COLO668 (cell line): ENCODE results near the gene RHOXF2.
"Not testable (repeated sequence)": the region's sequence is repeated elsewhere in the genome, so short reads cannot be mapped to it uniquely, and the experiment has no call there.

Experiments
- DNase-seq: peaks from one replicate; lab custom pipeline; 2025; ENCODE audit not compliant: unreplicated experiment; lab: John Stamatoyannopoulos, UW

Gene RHOXF2

GRCh38 chrX:120158313-120158712 lies at the start of gene RHOXF2:
Gene RHOXF2, plus strand, starts transcription at chrX:120158613. Its CDS starts 138 bp downstream, at chrX:120158751.
- not testable (repeated sequence) for DNase-seq

- DNase-seq: no peak
Measured at GRCh38 chrX:120109378-120109777, 49.0 kb upstream of the RHOXF2 start.

DNA sequence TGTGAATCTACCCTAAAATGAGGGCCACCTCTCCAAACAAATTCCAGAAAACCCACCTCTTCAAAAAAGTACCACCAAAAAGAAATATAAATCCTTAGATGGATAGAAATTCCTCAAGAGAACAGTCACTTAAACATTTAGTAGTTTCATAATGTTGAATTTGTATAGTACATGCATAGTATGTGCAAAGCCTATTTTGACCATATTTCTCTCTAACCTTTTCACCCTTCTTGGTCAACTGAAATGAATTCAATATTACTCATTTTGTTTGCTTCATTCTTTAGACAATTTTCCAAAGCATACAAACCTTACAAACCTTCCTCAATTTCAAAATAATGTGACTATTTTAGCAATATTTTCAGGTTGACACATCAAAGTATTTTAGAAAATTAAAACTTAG lies 46.8 kb upstream of the RHOXF2 start:
- DNase-seq: no peak

- no peak for DNase-seq
Measured at GRCh38 chrX:120115438-120115963, 42.9 kb upstream of the RHOXF2 start, which contains the start of gene RHOXF1. Gene RHOXF1, minus strand, starts transcription at chrX:120115913. Its CDS starts 51 bp downstream, at chrX:120115862.

- no peak for DNase-seq
Measured at GRCh38 chrX:120120223-120120622, 38.2 kb upstream of the RHOXF2 start.

DNA sequence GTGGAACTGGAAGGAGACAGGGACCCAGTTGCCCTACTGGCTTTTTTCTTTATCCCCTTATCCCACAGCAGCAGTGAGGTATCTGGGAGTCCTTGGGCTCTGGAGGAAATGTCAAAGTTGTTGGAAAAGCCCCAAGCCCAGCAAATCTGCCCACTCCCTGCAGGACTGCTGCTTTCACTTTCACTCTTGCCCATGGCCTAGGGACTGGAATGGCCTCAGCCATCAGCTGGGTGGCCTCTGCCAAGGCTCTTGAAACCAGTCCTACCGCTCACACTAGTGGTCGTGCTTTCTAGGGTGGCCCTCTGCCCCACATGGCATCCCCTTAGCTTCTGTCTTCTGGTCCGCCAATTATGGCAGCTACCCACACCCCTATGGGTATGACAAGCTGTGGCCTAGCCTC lies 33.0 kb upstream of the RHOXF2 start:
- no peak for DNase-seq

DNA sequence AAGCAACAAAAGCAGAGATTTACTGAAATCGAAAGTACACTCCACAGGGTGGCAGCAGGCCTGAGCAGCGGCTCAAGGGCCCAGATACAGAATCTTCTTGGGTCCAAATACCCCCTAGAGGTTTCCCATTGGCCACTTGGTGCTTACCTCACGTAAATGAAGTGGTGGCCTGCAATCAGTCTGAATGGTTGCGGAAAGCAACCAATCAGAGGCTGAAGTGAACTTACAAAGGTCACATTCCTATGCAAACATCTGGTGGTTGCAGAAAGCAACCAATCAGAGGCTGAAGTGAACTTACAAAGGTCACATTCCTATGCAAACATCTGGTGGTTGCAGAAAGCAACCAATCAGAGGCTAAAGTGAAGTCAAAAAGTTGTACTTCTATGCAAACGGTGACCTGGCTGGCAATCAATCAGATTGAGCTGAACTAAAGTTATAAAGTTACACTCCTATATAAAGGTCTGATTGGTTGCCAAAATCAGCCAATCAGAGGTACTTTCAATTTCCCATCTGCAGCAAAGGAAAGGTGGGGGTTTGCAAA lies 30.0 kb upstream of the RHOXF2 start:
- DNase-seq: not testable (repeated sequence)

DNA sequence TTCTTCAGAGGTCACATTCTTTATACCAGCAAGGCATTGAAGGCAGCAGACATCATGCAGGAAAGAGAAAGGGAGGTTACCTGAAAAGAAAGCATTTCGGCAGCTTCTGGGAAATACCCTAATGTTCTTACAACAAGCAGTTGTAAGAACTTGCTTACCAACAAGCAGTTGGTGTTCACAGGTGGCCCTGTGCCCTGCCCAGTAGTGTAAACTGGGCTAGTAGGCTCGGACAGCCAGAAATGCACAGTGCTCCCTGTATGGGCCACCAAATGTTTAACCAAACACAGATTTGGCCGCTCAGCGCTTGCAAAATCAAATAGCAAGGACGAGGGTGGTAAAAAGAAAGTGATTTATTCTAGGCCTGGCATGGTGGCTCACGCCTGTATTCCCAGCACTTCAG lies 22.3 kb upstream of the RHOXF2 start:
- no peak for DNase-seq

DNA sequence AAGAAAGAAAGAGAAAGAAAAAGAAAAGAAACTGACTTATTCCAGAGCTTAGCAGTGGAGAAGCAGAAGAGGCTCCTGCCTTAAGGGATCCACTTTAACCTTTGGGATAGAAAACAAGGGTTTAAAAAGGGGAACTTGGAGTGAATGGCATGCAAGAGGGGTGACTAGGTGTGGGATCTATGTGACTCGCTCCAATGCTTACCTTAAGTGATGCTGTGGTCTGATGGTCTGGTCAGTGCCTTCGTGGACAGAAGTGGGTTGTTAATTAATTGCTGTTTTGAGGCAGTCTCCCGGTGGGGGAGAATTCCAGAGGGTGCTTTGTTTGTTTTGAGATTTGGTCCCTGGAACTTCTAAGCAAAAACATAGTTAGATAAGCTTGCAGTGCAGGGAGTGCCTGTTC lies 21.6 kb upstream of the RHOXF2 start:
- no peak for DNase-seq

GRCh38 chrX:120137439-120137838 lies 21.0 kb upstream of the RHOXF2 start:
- DNase-seq: no peak

DNA sequence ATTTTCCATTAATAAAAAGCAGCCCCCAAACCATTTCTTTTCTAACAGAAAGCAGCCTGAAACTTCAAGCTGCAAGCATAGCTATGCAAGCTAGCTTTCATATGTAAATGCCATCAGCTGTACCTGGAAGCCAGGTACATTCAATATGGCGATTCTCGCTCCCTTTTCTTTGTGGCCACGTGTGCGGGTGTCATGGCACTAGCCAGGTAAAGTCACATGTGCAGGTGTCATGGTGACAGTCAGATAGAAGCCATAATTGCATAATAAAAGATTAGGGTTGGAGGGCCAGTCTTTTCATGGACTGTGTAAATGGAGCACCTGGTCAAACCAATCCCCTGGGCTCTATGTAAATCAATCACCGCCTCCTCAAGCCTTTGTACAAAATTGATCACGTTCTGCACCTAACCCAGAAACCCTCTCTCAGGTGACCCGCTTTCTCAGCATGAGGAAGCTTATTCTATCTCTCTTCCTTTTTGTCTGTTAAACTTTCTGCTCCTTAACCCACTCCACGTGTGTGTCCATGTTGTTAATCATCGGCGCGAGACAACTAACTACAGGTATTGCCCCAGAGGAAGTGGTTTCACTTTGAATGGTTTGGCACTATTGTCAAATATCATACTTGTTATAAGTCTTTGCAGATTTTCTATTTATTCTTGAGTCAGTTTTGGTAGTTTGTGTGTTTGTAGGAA lies 18.0 kb upstream of the RHOXF2 start:
- DNase-seq: no peak

DNA sequence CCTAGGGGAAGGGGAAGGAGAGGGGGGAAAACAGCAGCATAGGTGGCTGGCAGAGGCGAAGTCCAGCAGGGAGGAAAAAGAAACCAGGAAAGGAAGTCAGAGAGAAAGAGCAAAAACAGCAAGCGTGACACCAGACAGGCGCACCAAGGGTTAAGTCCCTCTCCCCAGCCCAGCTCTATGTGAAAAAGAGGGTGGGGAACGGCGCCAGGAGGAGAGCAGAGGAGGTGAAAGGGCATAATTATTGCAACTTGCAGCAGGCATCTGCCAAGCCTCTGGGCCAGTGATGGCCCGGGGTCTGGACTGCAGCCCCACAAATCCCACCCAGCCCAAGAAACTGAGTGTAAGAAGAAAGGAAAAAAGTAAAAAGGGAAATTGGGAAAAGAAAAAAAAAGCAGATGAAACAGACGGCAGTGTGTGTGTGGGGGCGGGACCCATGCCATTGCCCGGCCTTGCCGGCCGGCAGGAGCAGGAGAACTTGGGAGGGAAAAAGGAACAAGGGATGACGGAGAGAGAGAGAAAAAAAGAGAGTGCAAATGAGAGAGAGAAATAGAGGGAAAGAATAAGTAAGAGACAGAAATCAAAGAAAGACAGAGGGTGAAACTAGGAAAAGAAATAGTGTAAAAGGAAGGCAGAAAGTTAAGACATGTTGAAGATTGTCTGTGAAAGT lies 14.1 kb upstream of the RHOXF2 start:
- no peak for DNase-seq

DNA sequence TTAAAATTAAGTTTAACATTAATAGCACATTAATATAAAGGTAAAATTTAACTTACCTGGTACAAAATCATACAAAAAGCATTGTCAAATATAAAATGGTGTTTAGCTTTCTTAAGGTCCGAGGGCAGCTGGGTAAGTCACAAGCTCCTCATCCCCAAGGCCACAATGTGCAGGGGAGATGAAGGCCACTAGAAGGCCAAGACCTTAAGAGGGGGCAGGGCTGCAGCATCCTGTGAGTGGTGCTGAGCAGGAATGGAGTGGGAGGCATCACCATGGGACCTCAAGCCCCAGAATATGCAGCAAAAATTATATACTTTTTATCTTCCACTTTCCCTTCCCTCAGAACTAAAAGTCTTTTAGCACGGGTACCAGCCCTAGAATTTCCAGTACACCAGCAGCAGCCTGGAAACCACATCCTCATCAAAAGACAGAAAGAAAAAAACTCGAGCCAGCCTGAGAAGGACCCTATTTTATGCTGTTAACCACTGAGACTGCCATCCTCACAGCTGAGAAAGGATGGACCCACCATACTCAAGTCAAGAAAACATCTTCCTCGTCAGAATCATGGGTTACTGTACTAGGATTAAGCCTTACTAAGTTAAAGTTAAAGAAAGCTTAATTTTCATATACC lies 13.0 kb upstream of the RHOXF2 start:
- no peak for DNase-seq

GRCh38 chrX:120146323-120146722 lies 12.1 kb upstream of the RHOXF2 start:
- not testable (repeated sequence) for DNase-seq

DNA sequence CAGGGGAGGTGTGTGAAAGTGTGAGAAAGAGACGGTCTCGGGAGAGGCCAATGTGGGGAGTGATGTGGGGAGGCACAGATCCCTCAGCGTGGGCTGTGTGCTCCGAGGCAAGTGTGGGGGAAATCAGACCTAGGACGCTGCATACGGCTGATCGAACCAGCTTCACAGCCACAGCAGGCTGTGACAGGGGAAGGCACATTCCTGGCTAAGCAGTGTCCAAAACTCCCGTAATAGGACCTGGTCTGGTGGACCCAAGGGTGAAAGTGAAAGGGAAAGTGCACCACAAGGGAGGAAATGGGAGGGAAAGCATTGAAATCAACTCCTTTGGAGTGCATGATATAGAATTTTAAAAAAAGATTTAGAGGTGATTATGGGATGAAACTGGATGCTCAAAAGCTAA lies 10.9 kb upstream of the RHOXF2 start:
- DNase-seq: no peak

DNA sequence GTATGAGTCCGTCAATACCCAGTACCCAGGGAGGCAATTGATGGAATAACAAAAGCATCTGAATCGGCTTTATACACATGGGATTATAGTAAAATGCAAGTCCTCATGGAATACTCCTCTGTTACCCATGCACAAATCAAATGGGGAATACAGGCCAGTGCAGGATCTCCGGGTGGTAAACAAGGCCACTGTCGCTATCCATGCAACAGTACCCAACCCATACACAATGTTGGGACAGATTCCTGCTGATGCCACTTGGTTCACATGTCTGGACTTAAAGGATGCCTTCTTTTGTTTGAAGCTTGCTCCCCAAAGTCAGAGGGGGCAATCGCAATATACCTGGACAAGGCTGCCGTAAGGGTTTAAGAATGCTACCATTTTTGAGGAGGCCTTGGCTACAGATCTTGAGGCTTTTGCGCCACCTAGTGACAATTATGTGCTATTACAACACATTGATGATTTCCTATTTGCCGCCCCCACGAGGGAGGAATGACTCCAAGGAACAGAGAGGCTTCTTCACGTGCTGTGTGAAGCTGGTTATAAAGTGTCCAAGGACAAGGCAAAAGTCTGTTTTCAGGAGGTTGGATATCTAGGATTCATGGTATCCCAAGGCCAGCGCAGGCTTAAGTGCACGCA lies 8.2 kb upstream of the RHOXF2 start:
- not testable (repeated sequence) for DNase-seq

GRCh38 chrX:120159086-120159485 lies 673 bp downstream of the RHOXF2 start:
- DNase-seq: not testable (repeated sequence)

DNA sequence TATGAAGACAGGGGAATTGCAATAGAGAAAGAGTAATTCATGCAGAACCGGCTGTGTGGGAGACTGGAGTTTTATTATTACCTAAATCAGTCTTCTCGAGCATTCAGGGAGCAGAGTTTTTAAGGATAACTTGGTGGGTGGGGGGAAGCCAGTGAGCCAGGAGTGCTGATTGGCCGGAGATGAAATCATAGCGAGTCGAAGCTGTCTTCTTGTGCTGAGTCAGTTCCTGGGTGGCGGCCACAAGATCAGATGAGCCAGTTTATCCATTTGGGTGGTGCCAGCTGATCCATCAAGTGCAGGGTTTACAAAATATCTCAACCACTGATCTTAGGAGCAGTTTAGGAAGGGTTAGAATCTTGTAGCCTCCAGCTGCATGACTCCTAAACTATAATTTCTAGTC lies 34.8 kb downstream of the RHOXF2 start:
- DNase-seq: not testable (repeated sequence)

DNA sequence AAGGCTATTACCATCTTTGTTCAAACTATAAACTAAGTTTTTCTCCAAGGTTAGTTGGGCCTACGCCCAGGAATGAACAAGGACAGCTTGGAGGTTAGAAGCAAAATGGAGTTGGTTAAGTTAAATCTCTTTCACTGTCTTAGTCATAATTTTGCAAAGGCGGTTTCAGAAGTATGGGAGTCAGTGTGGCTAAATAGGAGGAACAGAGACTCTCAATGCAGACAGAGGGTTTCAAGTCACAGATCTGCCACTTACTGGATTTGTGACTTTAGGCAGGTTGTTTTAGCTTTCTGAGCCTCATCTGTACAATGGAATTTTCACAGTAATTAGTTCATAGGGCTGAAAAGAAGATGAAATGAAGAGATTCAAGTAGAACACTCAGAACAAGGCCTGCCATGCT lies 35.3 kb downstream of the RHOXF2 start:
- DNase-seq: not testable (repeated sequence)

DNA sequence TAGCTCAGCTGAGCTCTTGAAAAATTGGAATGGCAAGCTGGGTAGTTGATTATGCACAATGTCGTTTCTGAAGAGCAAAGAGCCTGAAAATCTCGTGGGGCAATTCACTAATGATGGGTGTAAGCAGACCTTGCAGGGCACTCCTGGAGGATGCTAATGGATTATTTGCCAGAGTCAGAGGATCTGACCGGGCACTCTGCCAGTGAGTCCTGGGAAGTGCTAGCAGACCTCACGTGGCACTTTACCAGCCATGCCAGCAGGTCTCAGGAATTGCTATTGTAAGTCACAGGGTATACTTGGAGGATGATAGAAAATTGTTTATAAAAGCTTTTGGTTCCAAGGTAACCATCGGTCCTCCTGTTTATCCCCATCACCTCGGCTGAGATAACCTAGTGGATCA lies 37.4 kb downstream of the RHOXF2 start:
- not testable (repeated sequence) for DNase-seq

DNA sequence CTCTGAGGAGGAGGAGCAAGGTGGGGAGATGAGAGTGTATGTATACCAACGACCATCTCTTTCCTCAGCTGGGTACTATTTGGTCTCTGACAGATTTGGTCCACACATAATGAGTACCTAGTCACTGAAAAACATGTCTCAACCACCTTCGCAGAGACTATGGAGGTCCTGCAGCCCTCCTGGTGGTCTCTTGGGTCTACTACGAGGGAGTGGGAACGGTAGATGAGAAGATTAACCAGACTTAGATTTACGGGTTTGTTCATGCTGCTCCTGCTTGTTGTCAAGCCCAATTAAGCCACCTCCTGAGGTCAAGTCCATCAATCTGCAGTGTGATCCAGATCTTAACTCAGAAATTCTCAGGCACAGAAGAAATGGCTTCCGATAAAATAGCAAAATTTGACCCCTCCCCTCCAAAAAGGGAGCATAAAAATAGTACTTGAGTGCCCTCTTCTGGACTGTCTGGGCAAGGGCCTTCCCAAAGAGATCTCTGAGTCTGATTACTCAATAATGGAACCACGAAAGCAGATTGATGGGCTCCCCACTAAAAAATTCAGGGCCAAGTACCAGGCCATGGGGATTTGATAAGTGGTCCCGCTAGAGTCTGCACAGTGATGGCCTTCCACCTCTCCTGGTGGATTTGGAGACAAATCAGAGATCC lies 38.3 kb downstream of the RHOXF2 start:
- not testable (repeated sequence) for DNase-seq
